ENCODE data around the gene PIH1D1.

GRCh38 chr19:49469828-49470614, 18.4 kb upstream of the PIH1D1 start:
- no peak for TF ChIP-seq EZH2 (IDR thresholded peaks at IDR 0.05; ENCODE audit: borderline replicate concordance, low read depth, low read length, poor library complexity, severe bottlenecking)
- TF ChIP-seq CTCF (conservative IDR thresholded peaks at IDR 0.05; ENCODE audit: low read depth, low read length): peak; percentile 37
